WTC11 (cell line): ENCODE data around the gene SLC8B1. TPM values are rescaled to one million over a fixed set of nuclear protein-coding genes. Genes with fewer than 3 reads are reported as not detected.

Experiments
- ATAC-seq: fragments of 200-7000 bp; cut with Tn5 transposase; 2 replicates; pipeline ENCODE4 v1.10.0; 2021; ENCODE audit warnings: mild to moderate bottlenecking, moderate library complexity
- CTCF ChIA-PET: fragments of 300-600 bp; sonication (Branson Sonifier 250); formaldehyde crosslinking; loops from one replicate; lab custom pipeline; 2021; ENCODE audit warnings: antibody characterized with exemption; lab: Charles Lee
- POLR2A ChIA-PET: fragments of 350-600 bp; sonication (Branson Sonifier 250); formaldehyde crosslinking; loops from one replicate; lab custom pipeline; 2021; ENCODE audit warnings: antibody characterized with exemption; lab: Charles Lee
- DNase-seq: peaks from one replicate; pipeline ENCODE4 v3.0.0; 2021; ENCODE audit warnings: low spot score
- H3K27ac Mint-ChIP-seq: 2 replicates; pipeline ENCODE4 v1.8.0; 2021; ENCODE audit warnings: mixed read lengths
- H3K27me3 Mint-ChIP-seq: 2 replicates; pipeline ENCODE4 v1.8.0; 2021; ENCODE audit warnings: low read depth, mild to moderate bottlenecking, moderate library complexity, mixed read lengths
- H3K36me3 Mint-ChIP-seq: 2 replicates; pipeline ENCODE4 v1.8.0; 2021; ENCODE audit warnings: mixed read lengths
- H3K4me1 Mint-ChIP-seq: 2 replicates; pipeline ENCODE4 v1.8.0; 2022; ENCODE audit warnings: mixed read lengths
- H3K4me3 Mint-ChIP-seq: 2 replicates; pipeline ENCODE4 v1.8.0; 2021; ENCODE audit warnings: mild to moderate bottlenecking, moderate library complexity, mixed read lengths
- H3K9me3 Mint-ChIP-seq: 2 replicates; pipeline ENCODE4 v1.8.0; 2021; ENCODE audit warnings: mixed read lengths
- AFF4 ChIP-seq: sonication (generic); formaldehyde crosslinking; IDR thresholded peaks from 2 replicates; pipeline ENCODE4 v1.8.1; 2023; ENCODE audit warnings: mild to moderate bottlenecking, missing genetic modification reagents, borderline replicate concordance
- ATF3 ChIP-seq: sonication (generic); formaldehyde crosslinking; conservative IDR thresholded peaks from 2 replicates; pipeline ENCODE4 v1.8.1; 2022; ENCODE audit warnings: mild to moderate bottlenecking, missing genetic modification reagents
- CTCF ChIP-seq: fragments of 200-600 bp; IDR thresholded peaks from 2 replicates; pipeline ENCODE4 v1.8.0; 2022; ENCODE audit warnings: antibody characterized with exemption
- ELF4 ChIP-seq: sonication (generic); formaldehyde crosslinking; IDR thresholded peaks from 2 replicates; pipeline ENCODE4 v1.8.1; 2022; ENCODE audit warnings: low read depth, mild to moderate bottlenecking, moderate library complexity, missing genetic modification reagents
- EMX1 ChIP-seq: fragments of 250-450 bp; sonication (Bioruptor Pico); IDR thresholded peaks from 2 replicates; pipeline ENCODE4 v1.8.0; 2021; ENCODE audit warnings: mild to moderate bottlenecking
- FOXK1 ChIP-seq: sonication (generic); formaldehyde crosslinking; IDR thresholded peaks from 2 replicates; pipeline ENCODE4 v1.8.0; 2022; ENCODE audit warnings: mild to moderate bottlenecking, moderate library complexity, missing genetic modification reagents
- MXD4 ChIP-seq: fragments of 250-450 bp; sonication (Bioruptor Pico); IDR thresholded peaks from 2 replicates; pipeline ENCODE4 v1.8.0; 2021; ENCODE audit warnings: mild to moderate bottlenecking, moderate library complexity, borderline replicate concordance
- MYBL2 ChIP-seq: sonication (generic); formaldehyde crosslinking; IDR thresholded peaks from 2 replicates; pipeline ENCODE4 v1.8.1; 2023; ENCODE audit warnings: mild to moderate bottlenecking, moderate library complexity, missing genetic modification reagents
- NFE2L1 ChIP-seq: sonication (generic); formaldehyde crosslinking; IDR thresholded peaks from 2 replicates; pipeline ENCODE4 v1.8.1; 2023; ENCODE audit warnings: missing genetic modification reagents
- NR3C1 ChIP-seq: sonication (generic); formaldehyde crosslinking; conservative IDR thresholded peaks from 2 replicates; pipeline ENCODE4 v1.8.1; 2023; ENCODE audit warnings: low read depth, mild to moderate bottlenecking, missing genetic modification reagents
- PRRX2 ChIP-seq: fragments of 250-450 bp; sonication (Bioruptor Pico); IDR thresholded peaks from 2 replicates; pipeline ENCODE4 v1.8.0; 2021; ENCODE audit warnings: mild to moderate bottlenecking
- TEAD1 ChIP-seq: sonication (generic); formaldehyde crosslinking; IDR thresholded peaks from 2 replicates; pipeline ENCODE4 v1.8.0; 2022; ENCODE audit warnings: mild to moderate bottlenecking, missing genetic modification reagents
- TEAD4 ChIP-seq: sonication (generic); formaldehyde crosslinking; IDR thresholded peaks from 2 replicates; pipeline ENCODE4 v1.8.0; 2022; ENCODE audit warnings: mild to moderate bottlenecking, missing genetic modification reagents
- TP53 ChIP-seq: sonication (generic); formaldehyde crosslinking; IDR thresholded peaks from 2 replicates; pipeline ENCODE4 v1.8.1; 2023; ENCODE audit warnings: mild to moderate bottlenecking, missing genetic modification reagents
- ZNF232 ChIP-seq: sonication (generic); formaldehyde crosslinking; IDR thresholded peaks from 2 replicates; pipeline ENCODE4 v1.8.0; 2022; ENCODE audit warnings: mild to moderate bottlenecking, missing genetic modification reagents
- ZNF281 ChIP-seq: sonication (generic); formaldehyde crosslinking; IDR thresholded peaks from 2 replicates; pipeline ENCODE4 v1.8.0; 2023; ENCODE audit warnings: mild to moderate bottlenecking, missing genetic modification reagents
- ZNF416 ChIP-seq: fragments of 250-450 bp; sonication (Bioruptor Pico); IDR thresholded peaks from 2 replicates; pipeline ENCODE4 v1.9.0; 2021; ENCODE audit warnings: mild to moderate bottlenecking, inconsistent platforms
- ZNF512 ChIP-seq: sonication (generic); formaldehyde crosslinking; IDR thresholded peaks from 2 replicates; pipeline ENCODE4 v1.8.1; 2022; ENCODE audit warnings: missing genetic modification reagents, borderline replicate concordance
- total RNA-seq: library from RNA; stranded (reverse); gene quantifications from 3 replicates; pipeline ENCODE4 v1.2.3, GENCODE V29; 2021

The SLC8B1 gene
- total RNA-seq, 1 experiment from 2014 or later = 13.8 TPM

- no peak for TF ChIP-seq AFF4 (CRISPR knock-in tag)
- TF ChIP-seq ELF4 (CRISPR knock-in tag) = no peak
- TF ChIP-seq NR3C1 = no peak
Measured at GRCh38 chr12:113252494-113252893, 82.4 kb downstream of the SLC8B1 start (continued).

GRCh38 chr12:113251404-113252070 lies 83.4 kb downstream of the SLC8B1 start:
- TF ChIP-seq MYBL2 (CRISPR knock-in tag) (no peak), FOXK1 (no peak), ZNF232 (no peak), NFE2L1 (no peak), TEAD4 (no peak)
- peak overlapping the region; percentile 7; the same call in 1 of the 2 replicates for H3K27ac Mint-ChIP-seq
- peaks cover 2% of the 10 kb centered on the region; the same call in 1 of the 2 replicates for H3K36me3 Mint-ChIP-seq
- peaks cover 22% of the 10 kb centered on the region for H3K4me1 Mint-ChIP-seq
- ChIA-PET CTCF (no interaction called here), POLR2A (no interaction called here)
- no peaks in the 10 kb centered on the region for H3K27me3 Mint-ChIP-seq
- no peak overlapping the region for H3K4me3 Mint-ChIP-seq
- no peak for ATAC-seq
- H3K9me3 Mint-ChIP-seq = no peaks in the 10 kb centered on the region; the same call in 1 of the 2 replicates
- no peak for DNase-seq

GRCh38 chr12:113250045-113250444 lies 84.9 kb downstream of the SLC8B1 start:
- Mint-ChIP-seq H3K9me3 (no peaks in the 10 kb centered on the region), H3K4me3 (no peak overlapping the region), H3K27me3 (no peaks in the 10 kb centered on the region), H3K36me3 (peaks cover 2% of the 10 kb centered on the region; the same call in 1 of the 2 replicates), H3K4me1 (peaks cover 33% of the 10 kb centered on the region), H3K27ac (no peak overlapping the region)
- CTCF ChIA-PET = interaction anchor here (1.7 kb wide), 1 partner anchor 175 kb away, joined by 5 read pairs; no protein-coding TSS in a partner anchor
- POLR2A ChIA-PET = no interaction called here
- no peak for ATAC-seq
- TF ChIP-seq MXD4 (CRISPR knock-in tag) = no peak
- TF ChIP-seq ZNF512 = no peak
- TF ChIP-seq EMX1 (CRISPR knock-in tag) = no peak
- TF ChIP-seq CTCF = no peak
- no peak for TF ChIP-seq ZNF281 (CRISPR knock-in tag)
- TF ChIP-seq NFE2L1 = no peak
- no peak for TF ChIP-seq AFF4 (CRISPR knock-in tag)
- TF ChIP-seq TEAD1 (CRISPR knock-in tag) = no peak
- TF ChIP-seq ATF3 (CRISPR knock-in tag) = no peak
- no peak for TF ChIP-seq PRRX2 (CRISPR knock-in tag)
- TF ChIP-seq ZNF416 (CRISPR knock-in tag) = no peak
- TF ChIP-seq TP53 = no peak
- no peak for DNase-seq
